GM18519 (cell line): Measurements from ENCODE around the gene SLC9A1.
"Not testable (repeated sequence)": the region's sequence is repeated elsewhere in the genome, so short reads cannot be mapped to it uniquely, and the experiment has no call there.

ENCODE experiments used
- ATAC-seq: cut with Tn5 transposase; IDR thresholded peaks from one replicate; pipeline ENCODE4 v1.9.1; 2021; ENCODE audit warnings: mild to moderate bottlenecking, moderate library complexity; ENCODE audit not compliant: unreplicated experiment, low FRiP score

The SLC9A1 gene

GRCh38 chr1:27154991-27155781 lies at the start of gene SLC9A1:
Gene SLC9A1 (minus strand): TSS chr1:27155125. CDS start chr1:27154334, 791 bp downstream.
- ATAC-seq = peak; percentile 70

GRCh38 chr1:27203946-27204345 lies 49.0 kb upstream of the SLC9A1 start:
- no peak for ATAC-seq

- no peak for ATAC-seq
Observed at GRCh38 chr1:27201295-27201694, 46.4 kb upstream of the SLC9A1 start.

GRCh38 chr1:27193194-27193593 lies 38.3 kb upstream of the SLC9A1 start:
- ATAC-seq = no peak

GRCh38 chr1:27192039-27192529 lies 37.2 kb upstream of the SLC9A1 start:
- no peak for ATAC-seq

- ATAC-seq = not testable (repeated sequence)
Observed at GRCh38 chr1:27184665-27185064, 29.7 kb upstream of the SLC9A1 start.

GRCh38 chr1:27179979-27180378 lies 25.1 kb upstream of the SLC9A1 start:
- ATAC-seq = no peak

- ATAC-seq = no peak
Observed at GRCh38 chr1:27179379-27179778, 24.5 kb upstream of the SLC9A1 start.

- ATAC-seq = no peak
Observed at GRCh38 chr1:27176954-27177353, 22.0 kb upstream of the SLC9A1 start.

- ATAC-seq = no peak
Observed at GRCh38 chr1:27176323-27176722, 21.4 kb upstream of the SLC9A1 start.

GRCh38 chr1:27172992-27173391 lies 18.1 kb upstream of the SLC9A1 start:
- not testable (repeated sequence) for ATAC-seq

- ATAC-seq = no peak
Observed at GRCh38 chr1:27166929-27167328, 12.0 kb upstream of the SLC9A1 start.

- ATAC-seq = no peak
Observed at GRCh38 chr1:27166351-27166802, 11.5 kb upstream of the SLC9A1 start.

- no peak for ATAC-seq
Observed at GRCh38 chr1:27163093-27163492, 8.2 kb upstream of the SLC9A1 start.

GRCh38 chr1:27162090-27162489 lies 7.2 kb upstream of the SLC9A1 start:
- no peak for ATAC-seq

- no peak for ATAC-seq
Observed at GRCh38 chr1:27161594-27161993, 6.7 kb upstream of the SLC9A1 start.

GRCh38 chr1:27157194-27157593 lies 2.3 kb upstream of the SLC9A1 start:
- ATAC-seq = no peak

GRCh38 chr1:27154469-27154990 lies 395 bp downstream of the SLC9A1 start:
- no peak for ATAC-seq

GRCh38 chr1:27153927-27154358 lies 982 bp downstream of the SLC9A1 start:
- ATAC-seq = no peak

GRCh38 chr1:27153549-27153886 lies 1.4 kb downstream of the SLC9A1 start:
- no peak for ATAC-seq

GRCh38 chr1:27152829-27153548 lies 1.9 kb downstream of the SLC9A1 start:
- ATAC-seq = no peak
